ENCODE data around the gene THUMPD3.

Gene THUMPD3
- total RNA-seq = 58.7 to 59.9 reads per million in 2 donors

GRCh38 chr3:9362731-9363530, at the start of gene THUMPD3:
Gene THUMPD3 (plus strand): TSS chr3:9363054. CDS start chr3:9365069, 2,015 bp downstream.
- DNase-seq = peak; percentile 90

GRCh38 chr3:9314796-9315195, 48.1 kb upstream of the THUMPD3 start:
- DNase-seq = no peak

DNA sequence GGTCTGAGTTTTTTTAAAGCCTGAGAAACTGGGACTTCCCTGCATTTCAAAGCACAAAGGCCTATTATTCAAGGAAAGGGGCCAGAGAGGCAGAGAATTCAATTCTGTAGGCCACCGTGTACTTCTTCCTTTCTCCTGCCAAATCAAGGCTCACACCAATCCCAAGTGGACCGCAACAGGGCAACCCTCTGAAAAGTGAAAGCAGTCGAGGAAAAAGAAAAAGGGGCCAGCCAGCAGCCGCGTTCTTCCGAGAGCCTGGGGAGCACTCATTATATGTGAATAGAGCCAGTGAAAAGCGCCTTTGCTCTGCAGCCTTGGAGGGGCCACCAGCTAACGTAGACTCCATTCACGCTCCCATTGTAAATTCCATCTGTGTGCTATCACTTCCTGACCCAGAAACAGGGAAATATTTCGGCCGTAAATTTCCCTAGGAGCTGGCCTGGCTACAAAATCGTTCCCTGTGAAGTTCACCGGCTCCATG, 45.9 kb upstream of the THUMPD3 start:
- DNase-seq = no peak

GRCh38 chr3:9322780-9323179, 40.1 kb upstream of the THUMPD3 start:
- DNase-seq = no peak

DNA sequence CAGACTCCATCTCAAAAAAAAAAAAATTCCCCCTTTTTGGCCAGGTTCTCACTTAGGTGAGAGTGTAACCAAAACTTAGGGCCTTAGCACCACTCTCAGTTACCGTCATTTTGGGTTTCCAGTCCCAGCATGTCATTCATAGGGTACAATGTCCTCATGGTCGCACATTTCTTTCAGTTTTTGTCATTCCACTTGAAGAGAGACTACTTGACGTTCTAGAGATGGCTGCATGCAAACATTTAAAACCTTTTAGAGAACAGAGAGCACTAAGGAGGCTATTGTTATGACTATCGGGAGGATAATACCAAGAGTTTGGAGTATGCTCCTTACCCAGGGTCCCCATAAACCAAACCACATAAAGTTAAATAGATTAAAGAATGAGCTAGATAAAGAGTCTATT, 37.9 kb upstream of the THUMPD3 start:
- no peak for DNase-seq

DNA sequence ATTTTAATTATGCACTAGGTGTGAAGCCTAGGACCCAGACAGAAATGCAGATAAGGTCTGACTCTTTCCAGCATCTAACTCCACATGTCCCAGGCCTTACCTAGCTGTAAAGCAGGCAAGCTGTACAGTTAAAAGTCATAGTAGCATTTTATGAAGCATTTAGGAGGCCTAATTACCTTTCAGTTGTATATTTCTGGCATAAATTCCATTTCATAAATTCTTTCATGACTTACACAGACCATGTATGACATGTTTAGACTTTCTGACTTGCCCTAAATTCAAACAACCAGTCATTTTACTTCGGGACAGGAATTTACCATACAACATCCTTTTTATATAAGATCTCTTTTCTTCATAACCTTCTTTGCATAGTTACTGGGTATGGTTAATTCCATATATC, 35.3 kb upstream of the THUMPD3 start:
- no peak for DNase-seq

DNA sequence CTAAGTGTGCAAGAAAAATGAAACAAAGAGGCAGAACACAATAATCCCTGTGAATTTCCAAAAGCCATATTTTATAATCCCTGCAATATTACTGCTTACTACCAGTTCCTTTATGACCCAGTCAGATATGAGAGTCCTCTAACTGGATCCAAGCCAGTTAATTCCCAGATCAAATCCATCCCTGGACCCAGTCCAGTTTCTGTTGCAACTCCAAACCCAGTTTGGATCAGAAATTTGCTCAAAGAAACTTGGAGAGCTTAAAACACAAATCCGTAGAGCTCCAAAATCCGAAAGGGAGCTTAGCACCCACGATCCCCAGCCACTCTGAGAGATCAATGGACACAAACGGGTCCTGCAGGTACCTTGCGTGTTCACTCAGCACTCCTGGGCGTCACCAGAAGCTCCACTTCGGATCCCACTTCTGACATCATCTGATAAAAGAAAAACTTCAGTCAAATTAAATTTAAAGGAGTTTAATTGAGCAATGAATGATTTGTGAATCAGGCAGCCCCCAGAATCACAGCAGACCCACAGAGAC, 32.6 kb upstream of the THUMPD3 start:
- no peak for DNase-seq

GRCh38 chr3:9331171-9331570, 31.7 kb upstream of the THUMPD3 start:
- DNase-seq = no peak

DNA sequence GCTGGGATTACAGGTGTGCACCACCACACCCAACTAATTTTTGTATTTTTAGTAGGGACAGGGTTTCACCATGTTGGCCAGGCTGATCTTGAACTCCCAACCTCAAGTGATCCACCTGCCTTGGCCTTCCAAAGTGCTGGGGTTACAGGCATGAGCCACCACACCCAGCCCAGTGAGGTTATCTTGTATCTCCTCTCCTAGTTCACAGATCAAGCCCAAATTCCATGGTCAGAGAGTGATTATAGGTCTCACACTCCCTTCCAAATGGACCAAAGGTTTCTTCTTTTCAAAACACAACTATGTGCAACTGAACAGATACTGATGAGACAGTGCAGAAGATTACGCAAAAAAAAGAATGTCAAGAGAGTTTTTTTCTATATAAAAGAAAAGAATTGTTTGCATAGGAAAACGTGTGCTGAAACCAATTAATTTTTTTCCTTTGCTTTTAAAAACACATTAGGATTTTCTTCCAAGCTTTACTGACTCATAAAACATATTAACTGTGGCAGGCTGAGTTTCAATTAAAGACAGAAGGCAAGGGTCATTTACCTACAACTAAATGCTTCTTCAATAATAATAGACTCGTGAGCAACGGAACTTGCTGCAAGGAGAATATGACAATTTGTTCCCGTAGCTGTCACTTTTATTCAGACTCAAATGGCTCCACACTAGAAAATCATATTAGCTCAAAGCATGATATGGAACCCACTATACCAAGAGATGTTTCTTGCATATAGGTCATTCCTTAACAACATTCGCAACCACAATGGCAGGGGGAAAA, 30.4 kb upstream of the THUMPD3 start:
- DNase-seq = no peak

- DNase-seq = no peak
Measured at GRCh38 chr3:9339761-9340471, 22.9 kb upstream of the THUMPD3 start.

- DNase-seq = no peak
Measured at GRCh38 chr3:9340472-9340902, 22.4 kb upstream of the THUMPD3 start.

DNA sequence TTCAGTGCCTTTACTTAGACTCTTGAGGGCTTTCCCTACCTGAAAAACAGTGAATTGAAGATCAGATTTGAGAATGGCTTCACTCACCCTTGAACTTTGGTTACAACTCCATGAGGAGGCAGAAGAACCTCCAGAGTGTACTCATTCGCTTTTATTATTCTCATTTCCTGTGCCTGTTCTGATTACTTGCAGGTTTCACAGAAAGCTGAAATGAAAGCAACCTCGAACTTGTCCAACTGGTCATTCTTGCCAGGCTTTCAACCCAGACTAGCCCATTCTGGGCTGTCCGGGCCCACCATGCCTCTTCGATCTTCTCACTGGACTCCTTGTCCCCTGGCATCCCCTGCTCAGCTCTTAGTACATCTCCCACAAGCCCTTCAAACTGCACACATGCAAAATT, 20.2 kb upstream of the THUMPD3 start:
- no peak for DNase-seq

DNA sequence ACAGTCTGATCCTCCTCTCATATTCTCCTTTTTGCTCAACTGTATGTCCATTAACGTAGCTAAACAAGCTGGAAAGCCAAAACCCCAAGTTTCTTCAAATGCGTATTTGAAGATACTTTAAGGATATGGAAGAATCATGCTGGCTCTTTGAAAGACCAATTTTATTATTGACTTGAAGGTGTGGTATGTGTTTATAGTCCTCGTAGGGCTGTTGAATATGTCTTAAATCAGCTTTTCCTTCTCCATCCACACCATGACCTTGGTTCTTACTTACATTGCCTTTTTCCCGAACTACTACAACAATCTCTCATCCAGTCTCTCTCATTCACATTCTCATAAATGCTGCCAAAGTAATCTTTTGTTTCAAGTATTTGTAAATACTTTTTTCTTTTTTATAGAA, 19.7 kb upstream of the THUMPD3 start:
- no peak for DNase-seq

- no peak for DNase-seq
Measured at GRCh38 chr3:9345041-9345440, 17.8 kb upstream of the THUMPD3 start.

DNA sequence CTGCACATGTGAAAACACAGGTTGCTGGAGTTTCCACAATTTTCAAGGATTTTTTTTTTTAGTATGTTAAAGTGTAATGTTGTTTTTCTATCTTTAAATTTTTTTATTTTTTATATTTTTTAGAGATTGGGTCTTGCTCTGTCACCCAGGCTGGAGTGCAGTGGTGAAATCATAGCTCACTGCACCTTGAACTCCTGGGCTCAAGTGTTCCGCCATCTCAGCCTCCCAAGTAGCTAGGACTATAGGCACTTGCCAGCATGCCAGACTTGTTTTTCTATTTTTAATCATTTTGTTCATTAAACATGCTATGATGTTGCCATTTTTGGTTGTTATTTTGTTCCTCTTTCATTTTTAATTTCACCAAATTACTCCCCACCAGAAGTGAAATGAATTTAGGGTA, 16.7 kb upstream of the THUMPD3 start:
- no peak for DNase-seq

DNA sequence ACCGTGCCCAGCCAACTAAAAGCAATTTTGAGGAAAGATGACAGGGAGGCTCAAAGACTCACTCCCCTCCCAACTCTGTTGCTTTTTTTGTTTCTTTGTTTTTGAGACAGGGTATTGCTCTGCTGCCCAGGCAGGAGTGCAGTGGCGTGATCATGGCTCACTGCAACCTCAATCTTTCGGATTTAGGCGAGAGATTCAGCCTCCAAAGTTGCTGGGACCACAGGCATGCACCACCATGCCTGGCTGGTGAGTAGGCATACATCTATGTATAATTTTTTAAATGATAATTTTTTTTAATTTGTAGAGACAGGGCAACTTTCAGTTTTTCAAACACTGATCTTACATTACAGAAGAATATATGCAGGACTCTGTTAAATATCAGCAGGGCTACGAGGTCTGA, 15.8 kb upstream of the THUMPD3 start:
- no peak for DNase-seq

DNA sequence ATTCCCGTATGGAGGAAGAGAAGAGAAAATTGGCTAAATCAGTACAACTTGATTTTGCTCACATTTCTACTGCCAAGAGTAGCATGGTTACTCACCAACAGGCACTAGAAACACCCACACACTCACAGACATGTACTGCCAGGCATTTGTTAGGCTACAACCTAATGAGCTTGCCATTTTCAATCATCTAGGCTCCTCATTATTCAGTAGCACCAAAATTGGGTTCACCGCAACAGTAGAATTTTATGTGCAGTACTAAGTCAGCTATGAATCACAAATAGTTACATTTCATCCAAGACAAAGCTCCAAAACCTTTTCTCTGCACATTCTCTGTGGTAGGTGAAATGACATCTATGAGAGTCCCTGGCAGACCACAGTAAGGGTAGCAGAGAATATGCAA, 15.0 kb upstream of the THUMPD3 start:
- no peak for DNase-seq

GRCh38 chr3:9349321-9350117, 13.3 kb upstream of the THUMPD3 start:
- DNase-seq = no peak

- DNase-seq = no peak
Measured at GRCh38 chr3:9351709-9352126, 11.1 kb upstream of the THUMPD3 start.

- DNase-seq = no peak
Measured at GRCh38 chr3:9352917-9353752, 9.7 kb upstream of the THUMPD3 start.
